ENCODE data around the gene TSPOAP1.

The TSPOAP1 gene

GRCh38 chr17:58358408-58359172 is 30.0 kb upstream of the TSPOAP1 start:
- no peak overlapping the region for H3K4me3 ChIP-seq (ENCODE audit: low read length)
- H3K4me1 ChIP-seq (ENCODE audit: control insufficient read depth, low read depth, low read length), result peaks cover 2% of the 10 kb centered on the region
- H3K27ac ChIP-seq (ENCODE audit: low read length), result no peak overlapping the region
- no peak overlapping the region for H3K9ac ChIP-seq (ENCODE audit: low read length)
- H3K27me3 ChIP-seq (ENCODE audit: control insufficient read depth, insufficient read depth, low read length), result no peaks in the 10 kb centered on the region
- no peaks in the 10 kb centered on the region for H3K36me3 ChIP-seq (ENCODE audit: control insufficient read depth, low read depth, low read length)
- H3K9me3 ChIP-seq (ENCODE audit: control insufficient read depth, low read depth, low read length), result no peaks in the 10 kb centered on the region

- H3K27me3 ChIP-seq (ENCODE audit: control insufficient read depth, insufficient read depth, low read length), result no peaks in the 10 kb centered on the region
- H3K4me3 ChIP-seq (ENCODE audit: low read length), result no peak overlapping the region
- H3K9me3 ChIP-seq (ENCODE audit: control insufficient read depth, low read depth, low read length), result no peaks in the 10 kb centered on the region
- no peak overlapping the region for H3K27ac ChIP-seq (ENCODE audit: low read length)
- H3K36me3 ChIP-seq (ENCODE audit: control insufficient read depth, low read depth, low read length), result no peaks in the 10 kb centered on the region
- peaks cover 12% of the 10 kb centered on the region for H3K4me1 ChIP-seq (ENCODE audit: control insufficient read depth, low read depth, low read length)
- H3K9ac ChIP-seq (ENCODE audit: low read length), result no peak overlapping the region
Measured at GRCh38 chr17:58357312-58358297, 29.0 kb upstream of the TSPOAP1 start.

- H3K36me3 ChIP-seq (ENCODE audit: control insufficient read depth, low read depth, low read length), result no peaks in the 10 kb centered on the region
- no peak overlapping the region for H3K9ac ChIP-seq (ENCODE audit: low read length)
- H3K27me3 ChIP-seq (ENCODE audit: control insufficient read depth, insufficient read depth, low read length), result no peaks in the 10 kb centered on the region
- H3K9me3 ChIP-seq (ENCODE audit: control insufficient read depth, low read depth, low read length), result no peaks in the 10 kb centered on the region
- H3K4me3 ChIP-seq (ENCODE audit: low read length), result no peak overlapping the region
- peaks cover 12% of the 10 kb centered on the region for H3K4me1 ChIP-seq (ENCODE audit: control insufficient read depth, low read depth, low read length)
- H3K27ac ChIP-seq (ENCODE audit: low read length), result no peak overlapping the region
Measured at GRCh38 chr17:58356231-58356630, 27.6 kb upstream of the TSPOAP1 start.

- no peak overlapping the region for H3K27ac ChIP-seq (ENCODE audit: low read length)
- peaks cover 3% of the 10 kb centered on the region for H3K36me3 ChIP-seq (ENCODE audit: control insufficient read depth, low read depth, low read length)
- H3K4me3 ChIP-seq (ENCODE audit: low read length), result no peak overlapping the region
- no peaks in the 10 kb centered on the region for H3K9me3 ChIP-seq (ENCODE audit: control insufficient read depth, low read depth, low read length)
- no peak overlapping the region for H3K9ac ChIP-seq (ENCODE audit: low read length)
- no peaks in the 10 kb centered on the region for H3K27me3 ChIP-seq (ENCODE audit: control insufficient read depth, insufficient read depth, low read length)
- H3K4me1 ChIP-seq (ENCODE audit: control insufficient read depth, low read depth, low read length), result peaks cover 12% of the 10 kb centered on the region
Measured at GRCh38 chr17:58354541-58355216, 26.1 kb upstream of the TSPOAP1 start.

- no peak overlapping the region for H3K27ac ChIP-seq (ENCODE audit: low read length)
- H3K27me3 ChIP-seq (ENCODE audit: control insufficient read depth, insufficient read depth, low read length), result no peaks in the 10 kb centered on the region
- peak overlapping the region; percentile 99 for H3K4me3 ChIP-seq (ENCODE audit: low read length)
- H3K4me1 ChIP-seq (ENCODE audit: control insufficient read depth, low read depth, low read length), result peaks cover 12% of the 10 kb centered on the region
- no peak overlapping the region for H3K9ac ChIP-seq (ENCODE audit: low read length)
- H3K9me3 ChIP-seq (ENCODE audit: control insufficient read depth, low read depth, low read length), result no peaks in the 10 kb centered on the region
- H3K36me3 ChIP-seq (ENCODE audit: control insufficient read depth, low read depth, low read length), result peaks cover 15% of the 10 kb centered on the region
Measured at GRCh38 chr17:58353389-58353825, 24.8 kb upstream of the TSPOAP1 start.

- Histone ChIP-seq H3K36me3 (ENCODE audit: control insufficient read depth, low read depth, low read length) (peaks cover 21% of the 10 kb centered on the region), H3K4me3 (ENCODE audit: low read length) (peak overlapping the region; percentile 99), H3K27ac (ENCODE audit: low read length) (peak overlapping the region; percentile 12), H3K9me3 (ENCODE audit: control insufficient read depth, low read depth, low read length) (no peaks in the 10 kb centered on the region), H3K9ac (ENCODE audit: low read length) (peak overlapping the region; percentile 95), H3K4me1 (ENCODE audit: control insufficient read depth, low read depth, low read length) (peaks cover 12% of the 10 kb centered on the region), H3K27me3 (ENCODE audit: control insufficient read depth, insufficient read depth, low read length) (no peaks in the 10 kb centered on the region)
Measured at GRCh38 chr17:58352596-58353388, 24.2 kb upstream of the TSPOAP1 start.

GRCh38 chr17:58351831-58352595 is 23.4 kb upstream of the TSPOAP1 start, which contains the start of gene SUPT4H1:
Gene SUPT4H1 (minus strand): TSS chr17:58352201. CDS start chr17:58352135, 66 bp downstream.
- Histone ChIP-seq H3K36me3 (ENCODE audit: control insufficient read depth, low read depth, low read length) (peaks cover 29% of the 10 kb centered on the region), H3K27me3 (ENCODE audit: control insufficient read depth, insufficient read depth, low read length) (no peaks in the 10 kb centered on the region), H3K27ac (ENCODE audit: low read length) (peak within 1 kb of the TSS; percentile 84), H3K9ac (ENCODE audit: low read length) (peak within 1 kb of the TSS; percentile 95), H3K4me3 (ENCODE audit: low read length) (peak within 1 kb of the TSS; percentile 99), H3K9me3 (ENCODE audit: control insufficient read depth, low read depth, low read length) (no peaks in the 10 kb centered on the region), H3K4me1 (ENCODE audit: control insufficient read depth, low read depth, low read length) (peaks cover 12% of the 10 kb centered on the region)

GRCh38 chr17:58351182-58351581 is 22.6 kb upstream of the TSPOAP1 start:
- H3K4me3 ChIP-seq (ENCODE audit: low read length), result peak overlapping the region; percentile 99
- H3K4me1 ChIP-seq (ENCODE audit: control insufficient read depth, low read depth, low read length), result peaks cover 12% of the 10 kb centered on the region
- H3K27me3 ChIP-seq (ENCODE audit: control insufficient read depth, insufficient read depth, low read length), result no peaks in the 10 kb centered on the region
- H3K36me3 ChIP-seq (ENCODE audit: control insufficient read depth, low read depth, low read length), result peaks cover 38% of the 10 kb centered on the region
- H3K9me3 ChIP-seq (ENCODE audit: control insufficient read depth, low read depth, low read length), result no peaks in the 10 kb centered on the region
- H3K27ac ChIP-seq (ENCODE audit: low read length), result no peak overlapping the region
- peak overlapping the region; percentile 95 for H3K9ac ChIP-seq (ENCODE audit: low read length)

GRCh38 chr17:58348038-58348437 is 19.4 kb upstream of the TSPOAP1 start:
- Histone ChIP-seq H3K27me3 (ENCODE audit: control insufficient read depth, insufficient read depth, low read length) (no peaks in the 10 kb centered on the region), H3K4me3 (ENCODE audit: low read length) (no peak overlapping the region), H3K27ac (ENCODE audit: low read length) (no peak overlapping the region), H3K9ac (ENCODE audit: low read length) (no peak overlapping the region), H3K4me1 (ENCODE audit: control insufficient read depth, low read depth, low read length) (peaks cover 4% of the 10 kb centered on the region), H3K9me3 (ENCODE audit: control insufficient read depth, low read depth, low read length) (no peaks in the 10 kb centered on the region), H3K36me3 (ENCODE audit: control insufficient read depth, low read depth, low read length) (peaks cover 58% of the 10 kb centered on the region)

GRCh38 chr17:58345500-58345899 is 16.9 kb upstream of the TSPOAP1 start:
- no peak overlapping the region for H3K27ac ChIP-seq (ENCODE audit: low read length)
- H3K27me3 ChIP-seq (ENCODE audit: control insufficient read depth, insufficient read depth, low read length), result no peaks in the 10 kb centered on the region
- no peak overlapping the region for H3K9ac ChIP-seq (ENCODE audit: low read length)
- no peaks in the 10 kb centered on the region for H3K9me3 ChIP-seq (ENCODE audit: control insufficient read depth, low read depth, low read length)
- no peak overlapping the region for H3K4me3 ChIP-seq (ENCODE audit: low read length)
- no peaks in the 10 kb centered on the region for H3K4me1 ChIP-seq (ENCODE audit: control insufficient read depth, low read depth, low read length)
- H3K36me3 ChIP-seq (ENCODE audit: control insufficient read depth, low read depth, low read length), result peaks cover 58% of the 10 kb centered on the region

Measured in iPS-18a (cell line).